Ovary (tissue), 9 donors: ENCODE data around the gene KRT80. TPM values are rescaled to one million over a fixed set of nuclear protein-coding genes. Genes with fewer than 3 reads are reported as not detected.

Experiments
- DNase-seq, 5 donors: peaks; one replicate each; pipeline ENCODE4 v3.0.0-alpha.2; 2019 to 2020
- H3K27ac ChIP-seq, 2 donors: fragments of 200-600 bp; one replicate each; pipeline versions ENCODE4 v1.5.1 to v1.8.0; 2019 to 2022
- H3K27me3 ChIP-seq: fragments of 200-600 bp; one replicate; pipeline ENCODE4 v1.8.0; 2022
- H3K36me3 ChIP-seq: fragments of 200-600 bp; sonication (generic); one replicate; pipeline ENCODE4 v1.5.1; 2019
- H3K4me1 ChIP-seq: one replicate; pipeline ENCODE4 v1.8.1; 2013; ENCODE audit warnings: mild to moderate bottlenecking, moderate library complexity; ENCODE audit not compliant: insufficient read depth
- H3K4me3 ChIP-seq: fragments of 200-600 bp; sonication (generic); one replicate; pipeline ENCODE4 v1.5.1; 2017
- H3K9me3 ChIP-seq, 2 donors: fragments of 200-600 bp in 1 of 2; sonication (generic) in 1 of 2; one replicate each; pipeline versions ENCODE4 v1.5.1 to v1.8.1; 2013 to 2019; ENCODE audit warnings: mild to moderate bottlenecking in 1 of 2, moderate library complexity in 1 of 2
- CTCF ChIP-seq, 3 donors: fragments of 450-650 bp in 2 of 3; fragments of 200-600 bp in 1 of 3; IDR thresholded peaks; one replicate each; pipeline versions ENCODE4 v1.5.1 to v1.8.0; 2016 to 2022; ENCODE audit warnings: antibody characterized with exemption in 3 of 3, mild to moderate bottlenecking in 1 of 3
- EP300 ChIP-seq: sonication (generic); formaldehyde crosslinking; IDR thresholded peaks from one replicate; pipeline ENCODE4 v1.6.1; 2017; ENCODE audit warnings: antibody characterized with exemption
- POLR2A ChIP-seq: fragments of 450-650 bp; IDR thresholded peaks from one replicate; pipeline ENCODE4 v1.6.1; 2017; ENCODE audit warnings: antibody characterized with exemption, mild to moderate bottlenecking, moderate library complexity
- WGBS, 3 donors: extraction: QIAGEN DNeasy Blood & Tissue Kit in 1 of 3; methylation state at CpG; one replicate each; pipeline versions ENCODE4 v1.1.5 to v1.1.7; 2013 to 2017; 5-methylcytosine and 5-hydroxymethylcytosine counted together
- intact Hi-C, 4 donors: fragments of 100-400 bp; cut with DNase I; formaldehyde crosslinking; loops; one replicate each; pipeline versions ENCODE4 v1.11.0 to v1.15.1; 2022 to 2023
- polyA plus RNA-seq, 2 donors: library from polyadenylated mRNA; stranded (reverse); fragments of 200-250 nt in 1 of 2; fragments of 350-450 nt in 1 of 2; fragmentation: Illumina TruSeq in 1 of 2; extraction: RNeasy Lipid Tissue Mini Kit (QIAGEN cat#74804) in 1 of 2; gene quantifications; one replicate each; pipeline ENCODE4 v1.2.3, GENCODE V29; 2013 to 2014
- total RNA-seq, 7 donors: library from RNA; depleted of rRNA in 2 of 7; stranded (reverse); fragments of >200 nt in 2 of 7; fragmentation: NEBNext Ultra II Directional in 3 of 7; extraction: Animal tissue kit (Norgen Biotek cat#: 25700) in 3 of 7; gene quantifications; one replicate each; pipeline versions ENCODE4 v1.1.0 to v1.2.4, GENCODE V29; 2016 to 2023
- donor health status: DM: no; HTN: no; CAD: no; lungs with moderate emphysema.
- donor health status: DM: no; HTN: no; CAD: no.
- donor health status: Bipolar disorder and iron deficiency.
- donor health status: DM: yes; HTN: yes; CAD: no.
- donor health status: DM: no; HTN: no; CAD: no.
- donor health status: DM: yes; HTN: yes; CAD: no.

KRT80 gene
- total and polyA plus RNA-seq, 9 donors: 0.05 to 13.2 (median 0.99) TPM; not detected in 1

- Histone ChIP-seq H3K9me3 (no peaks in the 10 kb centered on the region), H3K4me3 (no peak overlapping the region), H3K36me3 (no peaks in the 10 kb centered on the region), H3K27me3 (no peaks in the 10 kb centered on the region), H3K4me1 (peaks cover 9% of the 10 kb centered on the region), H3K27ac (no peak overlapping the region)
- WGBS, 3 donors: 69 to 78% (median 77%) methylated on average over 5 of the region's 5 CpGs
- intact Hi-C loops: loop anchor here in 3 of 4 donors (5.0 to 10.0 kb wide), 2 partner anchors 728 to 835 kb away; no protein-coding TSS in a partner anchor
- DNase-seq: no peak
- TF ChIP-seq POLR2A (no peak), CTCF (IDR thresholded peaks at IDR 0.05) (no peak), EP300 (no peak)
Measured at GRCh38 chr12:52149651-52150241, 42.1 kb downstream of the KRT80 start.

- Histone ChIP-seq H3K4me3 (no peak overlapping the region), H3K4me1 (peaks cover 9% of the 10 kb centered on the region)
Measured at GRCh38 chr12:52149182-52149641, 42.6 kb downstream of the KRT80 start.

GRCh38 chr12:52148464-52149181 is 43.2 kb downstream of the KRT80 start:
- 86 to 95% (median 92%) methylated on average over 14 of the region's 14 CpGs for WGBS, 3 donors

More at GRCh38 chr12:52149182-52149641, 42.6 kb downstream of the KRT80 start:
- no peak overlapping the region for H3K27ac ChIP-seq
- peak in 1 of 5 donors; percentile 39 for DNase-seq
- no peaks in the 10 kb centered on the region for H3K9me3 ChIP-seq
- 38 to 51% (median 43%) methylated on average over 6 of the region's 6 CpGs for WGBS, 3 donors
- H3K27me3 ChIP-seq: no peaks in the 10 kb centered on the region
- TF ChIP-seq EP300 (no peak), POLR2A (no peak), CTCF (IDR thresholded peaks at IDR 0.05) (no peak)
- no peaks in the 10 kb centered on the region for H3K36me3 ChIP-seq
- intact Hi-C loops: no loop called here

More at GRCh38 chr12:52148464-52149181, 43.2 kb downstream of the KRT80 start:
- no peaks in the 10 kb centered on the region for H3K27me3 ChIP-seq
- no peak for TF ChIP-seq POLR2A
- no peak for TF ChIP-seq CTCF (IDR thresholded peaks at IDR 0.05)
- TF ChIP-seq EP300: no peak
- intact Hi-C loops: no loop called here
- peak in 1 of 5 donors; percentile 43 for DNase-seq
- H3K27ac ChIP-seq: no peak overlapping the region
- H3K36me3 ChIP-seq: no peaks in the 10 kb centered on the region
- no peaks in the 10 kb centered on the region for H3K9me3 ChIP-seq
- peaks cover 9% of the 10 kb centered on the region for H3K4me1 ChIP-seq
- no peak overlapping the region for H3K4me3 ChIP-seq
